H9 (cell line): ENCODE data around the gene C2CD4A. TPM values are rescaled to one million over a fixed set of nuclear protein-coding genes. Genes with fewer than 3 reads are reported as not detected.

Experiments
- DNase-seq: peaks from one replicate; pipeline ENCODE4 v3.0.0-alpha.2; 2017
- H2AFZ ChIP-seq: one replicate; pipeline ENCODE4 v1.6.1; 2013; ENCODE audit warnings: mild to moderate bottlenecking, low read length, control low read depth, moderate library complexity
- H2AK5ac ChIP-seq: 2 replicates; pipeline ENCODE4 v1.6.1; 2013; ENCODE audit warnings: low read length, control low read depth, mixed read lengths; ENCODE audit not compliant: insufficient read length
- H2BK120ac ChIP-seq: one replicate; pipeline ENCODE4 v1.6.1; 2013; ENCODE audit warnings: low read depth, mild to moderate bottlenecking, low read length, control low read depth, inconsistent platforms; ENCODE audit not compliant: poor library complexity, severe bottlenecking
- H2BK12ac ChIP-seq: 2 replicates; pipeline ENCODE4 v1.6.1; 2013; ENCODE audit warnings: low read length, control low read depth, mixed read lengths, low read depth; ENCODE audit not compliant: insufficient read length
- H2BK15ac ChIP-seq: 2 replicates; pipeline ENCODE4 v1.6.1; 2013; ENCODE audit warnings: low read depth, low read length, control low read depth
- H2BK20ac ChIP-seq: one replicate; pipeline ENCODE4 v1.6.1; 2013; ENCODE audit warnings: low read depth, mild to moderate bottlenecking, low read length, control low read depth, inconsistent platforms; ENCODE audit not compliant: poor library complexity, severe bottlenecking
- H2BK5ac ChIP-seq: 2 replicates; pipeline ENCODE4 v1.6.1; 2013; ENCODE audit warnings: low read length, control low read depth, mixed read lengths; ENCODE audit not compliant: insufficient read length
- H3K14ac ChIP-seq: 2 replicates; pipeline ENCODE4 v1.6.1; 2013; ENCODE audit warnings: low read length, control low read depth; ENCODE audit not compliant: insufficient read depth
- H3K18ac ChIP-seq: 2 replicates; pipeline ENCODE4 v1.6.1; 2013; ENCODE audit warnings: low read depth, mild to moderate bottlenecking, mixed read lengths, low read length, control low read depth; ENCODE audit not compliant: insufficient read length
- H3K23ac ChIP-seq: 2 replicates; pipeline ENCODE4 v1.6.1; 2013; ENCODE audit warnings: low read length, control low read depth, mixed read lengths, low read depth; ENCODE audit not compliant: insufficient read length
- H3K23me2 ChIP-seq: 2 replicates; pipeline ENCODE4 v1.6.1; 2013; ENCODE audit warnings: low read depth, mild to moderate bottlenecking, mixed read lengths, low read length, control low read depth; ENCODE audit not compliant: insufficient read length, poor library complexity, severe bottlenecking
- H3K27ac ChIP-seq: 2 replicates; pipeline ENCODE4 v1.5.1; 2013; ENCODE audit warnings: low read length, control low read depth, mixed read lengths, low read depth; ENCODE audit not compliant: insufficient read length
- H3K27me3 ChIP-seq: 2 replicates; pipeline ENCODE4 v1.6.1; 2013; ENCODE audit warnings: low read length, control low read depth, inconsistent platforms; ENCODE audit not compliant: insufficient read depth
- H3K4ac ChIP-seq: 2 replicates; pipeline ENCODE4 v1.6.1; 2013; ENCODE audit warnings: low read depth, mild to moderate bottlenecking, control low read depth, inconsistent platforms, low read length, moderate library complexity
- H3K4me1 ChIP-seq: 2 replicates; pipeline ENCODE4 v1.6.1; 2013; ENCODE audit warnings: low read length, control low read depth, inconsistent platforms; ENCODE audit not compliant: insufficient read depth
- H3K4me2 ChIP-seq: 2 replicates; pipeline ENCODE4 v1.6.1; 2013; ENCODE audit warnings: low read length, control low read depth, mixed read lengths; ENCODE audit not compliant: insufficient read length, insufficient read depth
- H3K56ac ChIP-seq: 2 replicates; pipeline ENCODE4 v1.6.1; 2013; ENCODE audit warnings: low read depth, mild to moderate bottlenecking, mixed read lengths, low read length, control low read depth; ENCODE audit not compliant: insufficient read length
- H3K79me1 ChIP-seq: 2 replicates; pipeline ENCODE4 v1.6.1; 2013; ENCODE audit warnings: low read depth, mild to moderate bottlenecking, moderate library complexity, low read length, control low read depth, inconsistent platforms; ENCODE audit not compliant: insufficient read depth, poor library complexity, severe bottlenecking
- H3K79me2 ChIP-seq: 2 replicates; pipeline ENCODE4 v1.6.1; 2013; ENCODE audit warnings: low read length, control low read depth, inconsistent platforms; ENCODE audit not compliant: insufficient read depth
- H3K9ac ChIP-seq: 2 replicates; pipeline ENCODE4 v1.6.1; 2013; ENCODE audit warnings: low read length, control low read depth, mixed read lengths; ENCODE audit not compliant: insufficient read length; ENCODE audit errors: extremely low read depth
- H3K9me3 ChIP-seq: one replicate; pipeline ENCODE4 v1.6.1; 2013; ENCODE audit warnings: low read depth, low read length, inconsistent platforms; ENCODE audit not compliant: control insufficient read depth
- H3T11ph ChIP-seq: one replicate; pipeline ENCODE4 v1.6.1; 2013; ENCODE audit warnings: mild to moderate bottlenecking, low read length, control low read depth, inconsistent platforms
- H4K20me1 ChIP-seq: one replicate; pipeline ENCODE4 v1.6.1; 2013; ENCODE audit not compliant: control insufficient read depth, insufficient read length, insufficient read depth
- H4K5ac ChIP-seq: 2 replicates; pipeline ENCODE4 v1.6.1; 2013; ENCODE audit warnings: low read depth, mild to moderate bottlenecking, mixed read lengths, low read length, control low read depth; ENCODE audit not compliant: insufficient read length
- H4K8ac ChIP-seq: replicated peaks from 2 replicates; pipeline ENCODE4 v1.6.1; 2013; ENCODE audit warnings: low read length, control low read depth, mixed read lengths, low read depth; ENCODE audit not compliant: insufficient read length
- H4K91ac ChIP-seq: 2 replicates; pipeline ENCODE4 v1.6.1; 2013; ENCODE audit warnings: low read depth, mild to moderate bottlenecking, moderate library complexity, mixed read lengths, low read length, control low read depth; ENCODE audit not compliant: insufficient read length
- H3K27ac Mint-ChIP-seq, 3 experiments: 2 replicates in 2 of 3; 3 replicates in 1 of 3; pipeline ENCODE4 v1.8.0; 2020 to 2021; ENCODE audit warnings: mixed read lengths in 3 of 3, mild to moderate bottlenecking in 1 of 3, moderate library complexity in 1 of 3
- H3K27me3 Mint-ChIP-seq: 2 replicates; pipeline ENCODE4 v1.8.0; 2021; ENCODE audit warnings: low read depth, mild to moderate bottlenecking, moderate library complexity, mixed read lengths
- H3K36me3 Mint-ChIP-seq, 3 experiments: 2 replicates in 2 of 3; 3 replicates in 1 of 3; pipeline ENCODE4 v1.8.0; 2020 to 2021; ENCODE audit warnings: low read depth in 3 of 3, mixed read lengths in 3 of 3; ENCODE audit not compliant: insufficient read depth in 1 of 3
- H3K4me1 Mint-ChIP-seq, 2 experiments: 2 replicates each; pipeline ENCODE4 v1.8.0; 2020; ENCODE audit warnings: mixed read lengths in 2 of 2
- H3K4me3 Mint-ChIP-seq, 2 experiments: 2 replicates in 1 of 2; 3 replicates in 1 of 2; pipeline ENCODE4 v1.8.0; 2020 to 2021; ENCODE audit warnings: mild to moderate bottlenecking in 2 of 2, mixed read lengths in 2 of 2, moderate library complexity in 1 of 2
- H3K9me3 Mint-ChIP-seq, 2 experiments: 2 replicates in 1 of 2; 3 replicates in 1 of 2; pipeline ENCODE4 v1.8.0; 2020; ENCODE audit warnings: mild to moderate bottlenecking in 2 of 2, mixed read lengths in 2 of 2, moderate library complexity in 1 of 2
- WGBS: extraction: QIAGEN DNeasy Blood & Tissue Kit; methylation state at CpG from one replicate; pipeline ENCODE4 v1.1.7; 2013; ENCODE audit warnings: missing lambda C conversion rate, low lambda C conversion rate, mixed read lengths; ENCODE audit not compliant: insufficient read length; ENCODE audit errors: extremely low coverage; 5-methylcytosine and 5-hydroxymethylcytosine counted together
- total RNA-seq: library from RNA; stranded (reverse); gene quantifications from 2 replicates; pipeline ENCODE4 v1.2.1, GENCODE V29; 2021
- TF ChIP-seq, protein P1 (sequence below): fragments of 200-600 bp; sonication (generic); conservative IDR thresholded peaks from 3 replicates; pipeline ENCODE4 v1.8.0; 2021; ENCODE audit warnings: antibody characterized with exemption, mild to moderate bottlenecking

Gene C2CD4A
- total RNA-seq, 1 experiment from 2014 or later = not detected

DNA sequence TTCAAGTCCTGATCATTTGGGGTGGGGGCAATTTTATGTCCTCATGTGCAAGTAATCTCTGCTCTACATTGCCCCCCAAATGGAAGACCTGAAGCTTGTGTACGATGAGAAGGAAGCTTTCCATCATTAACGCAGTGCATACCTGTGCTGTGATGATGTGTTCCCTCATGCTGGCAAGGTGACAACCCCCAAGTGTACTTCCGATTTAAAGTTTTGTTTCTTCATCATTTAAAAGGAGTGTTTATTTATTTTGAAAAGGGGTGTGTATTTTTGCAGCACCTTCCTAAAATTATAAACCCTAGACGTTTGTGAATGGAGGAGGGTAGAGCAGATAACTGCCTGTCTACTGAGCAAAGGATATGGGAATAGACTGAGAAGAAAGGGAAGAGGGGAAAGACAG lies 45.3 kb downstream of the C2CD4A start:
- Histone ChIP-seq H3T11ph (no peak overlapping the region), H4K91ac (no peak overlapping the region), H3K79me2 (no peaks in the 10 kb centered on the region), H2AK5ac (no peak overlapping the region), H2BK5ac (no peak overlapping the region), H3K18ac (no peak overlapping the region), H3K4ac (no peak overlapping the region), H3K4me1 (0 out of 2 replicates have a peak, but pooled peaks cover 2% of the 10 kb centered on the region), H3K9me3 (no peaks in the 10 kb centered on the region), H3K14ac (no peak overlapping the region), H4K20me1 (no peaks in the 10 kb centered on the region), H4K8ac (no peak overlapping the region), H3K79me1 (no peaks in the 10 kb centered on the region), H2BK15ac (no peak overlapping the region), H3K27me3 (no peaks in the 10 kb centered on the region), H3K23ac (no peak overlapping the region), H2BK20ac (no peak overlapping the region), H3K4me2 (no peak overlapping the region), H4K5ac (no peak overlapping the region), H3K56ac (no peak overlapping the region), H3K9ac (no peak overlapping the region), H3K27ac (no peak overlapping the region), H2AFZ (no peak overlapping the region), H2BK12ac (no peak overlapping the region), H3K23me2 (no peaks in the 10 kb centered on the region), H2BK120ac (no peak overlapping the region)
- no peaks in the 10 kb centered on the region for H3K4me1 Mint-ChIP-seq
- TF ChIP-seq, protein P1, sequence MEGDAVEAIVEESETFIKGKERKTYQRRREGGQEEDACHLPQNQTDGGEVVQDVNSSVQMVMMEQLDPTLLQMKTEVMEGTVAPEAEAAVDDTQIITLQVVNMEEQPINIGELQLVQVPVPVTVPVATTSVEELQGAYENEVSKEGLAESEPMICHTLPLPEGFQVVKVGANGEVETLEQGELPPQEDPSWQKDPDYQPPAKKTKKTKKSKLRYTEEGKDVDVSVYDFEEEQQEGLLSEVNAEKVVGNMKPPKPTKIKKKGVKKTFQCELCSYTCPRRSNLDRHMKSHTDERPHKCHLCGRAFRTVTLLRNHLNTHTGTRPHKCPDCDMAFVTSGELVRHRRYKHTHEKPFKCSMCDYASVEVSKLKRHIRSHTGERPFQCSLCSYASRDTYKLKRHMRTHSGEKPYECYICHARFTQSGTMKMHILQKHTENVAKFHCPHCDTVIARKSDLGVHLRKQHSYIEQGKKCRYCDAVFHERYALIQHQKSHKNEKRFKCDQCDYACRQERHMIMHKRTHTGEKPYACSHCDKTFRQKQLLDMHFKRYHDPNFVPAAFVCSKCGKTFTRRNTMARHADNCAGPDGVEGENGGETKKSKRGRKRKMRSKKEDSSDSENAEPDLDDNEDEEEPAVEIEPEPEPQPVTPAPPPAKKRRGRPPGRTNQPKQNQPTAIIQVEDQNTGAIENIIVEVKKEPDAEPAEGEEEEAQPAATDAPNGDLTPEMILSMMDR = no peak
- H3K27ac Mint-ChIP-seq = no peak overlapping the region
- H3K4me3 Mint-ChIP-seq = no peak overlapping the region
- H3K27me3 Mint-ChIP-seq = no peaks in the 10 kb centered on the region; the same call in none of the 2 replicates
- no CpG with 5 or more reads among the region's 4 CpGs for WGBS
- DNase-seq = no peak
- H3K36me3 Mint-ChIP-seq = no peaks in the 10 kb centered on the region
- H3K9me3 Mint-ChIP-seq = no peaks in the 10 kb centered on the region
